PFSK-1 (cell line): ENCODE data around the gene ATG12.

Experiments
- FOXP2 ChIP-seq: optimal IDR thresholded peaks from 2 replicates; pipeline ENCODE3; 2011; ENCODE audit warnings: borderline replicate concordance, control low read depth, inconsistent platforms; ENCODE audit not compliant: insufficient read depth; ENCODE audit errors: extremely low read length, extremely low read depth
- POLR2AphosphoS5 ChIP-seq: IDR thresholded peaks from 2 replicates; pipeline ENCODE4 v1.6.1; 2012; ENCODE audit warnings: low read depth, mild to moderate bottlenecking, control low read depth, low read length, moderate library complexity
- REST ChIP-seq, 2 experiments: IDR thresholded peaks; 2 replicates each; pipeline versions ENCODE4 v1.6.1 to v1.8.0; 2011 to 2012; ENCODE audit warnings: low read depth in 2 of 2, low read length in 2 of 2, control low read depth in 1 of 2, inconsistent platforms in 1 of 2, mild to moderate bottlenecking in 1 of 2, moderate library complexity in 1 of 2; ENCODE audit not compliant: insufficient read depth in 1 of 2
- SIN3A ChIP-seq: IDR thresholded peaks from 2 replicates; pipeline ENCODE4 v1.6.1; 2012; ENCODE audit warnings: mild to moderate bottlenecking, low read length, moderate library complexity, borderline replicate concordance; ENCODE audit not compliant: insufficient read depth
- TAF1 ChIP-seq: IDR thresholded peaks from 2 replicates; pipeline ENCODE4 v1.6.1; 2012; ENCODE audit warnings: low read length, control low read depth, borderline replicate concordance; ENCODE audit not compliant: insufficient read depth

- no peak for TF ChIP-seq POLR2AphosphoS5
- TF ChIP-seq TAF1 = no peak
- TF ChIP-seq SIN3A = no peak
- TF ChIP-seq REST (IDR thresholded peaks at IDR 0.05; ENCODE audit: insufficient read depth in 1 of 2, low read depth in 2 of 2, low read length in 2 of 2) = no peak
- TF ChIP-seq FOXP2 = no peak
These were observed 43.1 kb downstream of the ATG12 start for GRCh38 chr5:115798252-115798651.
